HG03095 (cell line): ENCODE results near the gene TSC2.

Experiments used
- ATAC-seq: cut with Tn5 transposase; IDR thresholded peaks from one replicate; pipeline ENCODE4 v1.9.1; 2021; ENCODE audit warnings: moderate library complexity; ENCODE audit not compliant: unreplicated experiment

TSC2 gene

GRCh38 chr16:2042986-2043666, 4.7 kb upstream of the TSC2 start:
- no peak for ATAC-seq

- no peak for ATAC-seq
These were observed 3.9 kb upstream of the TSC2 start for GRCh38 chr16:2043667-2044451.

- ATAC-seq: no peak
These were observed 3.2 kb upstream of the TSC2 start for GRCh38 chr16:2044541-2044940.

- ATAC-seq: no peak
These were observed 1.6 kb upstream of the TSC2 start for GRCh38 chr16:2045965-2046892.

- no peak for ATAC-seq
These were observed 874 bp upstream of the TSC2 start for GRCh38 chr16:2046893-2047329.

- no peak for ATAC-seq
These were observed 345 bp downstream of the TSC2 start for GRCh38 chr16:2048116-2048543.

- no peak for ATAC-seq
These were observed 5.4 kb downstream of the TSC2 start for GRCh38 chr16:2053211-2053610.

- no peak for ATAC-seq
These were observed 6.1 kb downstream of the TSC2 start for GRCh38 chr16:2053897-2054296.

GRCh38 chr16:2054543-2055245, 6.9 kb downstream of the TSC2 start:
- ATAC-seq: no peak

GRCh38 chr16:2056077-2056476, 8.3 kb downstream of the TSC2 start:
- ATAC-seq: no peak

GRCh38 chr16:2056681-2057407, 9.1 kb downstream of the TSC2 start:
- ATAC-seq: no peak

- ATAC-seq: no peak
These were observed 9.7 kb downstream of the TSC2 start for GRCh38 chr16:2057438-2057837.

GRCh38 chr16:2058420-2058819, 10.6 kb downstream of the TSC2 start:
- no peak for ATAC-seq

- no peak for ATAC-seq
These were observed 11.1 kb downstream of the TSC2 start for GRCh38 chr16:2058872-2059271.

GRCh38 chr16:2060346-2060745, 12.6 kb downstream of the TSC2 start:
- no peak for ATAC-seq

- no peak for ATAC-seq
These were observed 13.2 kb downstream of the TSC2 start for GRCh38 chr16:2061023-2061422.

- no peak for ATAC-seq
These were observed 13.7 kb downstream of the TSC2 start for GRCh38 chr16:2061526-2061925.

GRCh38 chr16:2062801-2063200, 15.0 kb downstream of the TSC2 start:
- no peak for ATAC-seq

GRCh38 chr16:2063861-2064260, 16.1 kb downstream of the TSC2 start:
- no peak for ATAC-seq

GRCh38 chr16:2064368-2064945, 16.7 kb downstream of the TSC2 start:
- no peak for ATAC-seq
